K562 (cell line): ENCODE data around the gene ELF2. TPM values are rescaled to one million over a fixed set of nuclear protein-coding genes. Genes with fewer than 3 reads are reported as not detected.

Experiments
- BACH1 ChIP-seq: fragments of 200-800 bp; sonication (Bioruptor generic); IDR thresholded peaks from 2 replicates; pipeline ENCODE4 v1.6.1; 2016; ENCODE audit warnings: missing genetic modification characterization, missing compliant biosample characterization
- CHCHD3 ChIP-seq: fragments of 250-450 bp; sonication (Bioruptor Pico); IDR thresholded peaks from 2 replicates; pipeline ENCODE4 v2.1.2; 2022; ENCODE audit warnings: mild to moderate bottlenecking
- CTCFL ChIP-seq: IDR thresholded peaks from 2 replicates; pipeline ENCODE4 v1.6.1; 2011; ENCODE audit warnings: borderline replicate concordance, low read depth, mild to moderate bottlenecking, moderate library complexity, low read length; ENCODE audit not compliant: insufficient read depth, poor library complexity, severe bottlenecking
- ELK1 ChIP-seq: sonication (generic); formaldehyde crosslinking; IDR thresholded peaks from 2 replicates; pipeline ENCODE4 v1.8.1; 2022; ENCODE audit warnings: missing genetic modification reagents
- FIP1L1 ChIP-seq: fragments of 200-400 bp; formaldehyde crosslinking; IDR thresholded peaks from 2 replicates; pipeline ENCODE4 v1.6.1; 2018; ENCODE audit warnings: mild to moderate bottlenecking, low read depth, low read length; ENCODE audit not compliant: poor library complexity, severe bottlenecking
- MYC ChIP-seq, 2 experiments: fragments of 250-450 bp in 1 of 2; sonication (Bioruptor Pico) in 1 of 2; IDR thresholded peaks; 2 replicates each; pipeline versions ENCODE4 v1.5.1 to v1.6.1; 2012 to 2021; ENCODE audit warnings: low read depth in 2 of 2, borderline replicate concordance in 1 of 2, improper control_type of control experiment in 1 of 2, low read length in 1 of 2, mild to moderate bottlenecking in 1 of 2, moderate library complexity in 1 of 2
- NKRF ChIP-seq: fragments of 450-650 bp; IDR thresholded peaks from 2 replicates; pipeline ENCODE4 v1.6.1; 2016; ENCODE audit warnings: borderline replicate concordance
- POLR2G ChIP-seq: fragments of 200-400 bp; formaldehyde crosslinking; IDR thresholded peaks from 2 replicates; pipeline ENCODE4 v1.6.1; 2017; ENCODE audit warnings: low read depth, mild to moderate bottlenecking, antibody characterized with exemption, low read length, moderate library complexity
- SLC30A9 ChIP-seq: fragments of 250-450 bp; sonication (Bioruptor Pico); IDR thresholded peaks from 2 replicates; pipeline ENCODE4 v1.8.0; 2022; ENCODE audit warnings: mild to moderate bottlenecking, moderate library complexity
- SREBF2 ChIP-seq: sonication (generic); formaldehyde crosslinking; IDR thresholded peaks from 2 replicates; pipeline ENCODE4 v1.4.0; 2020; ENCODE audit warnings: mild to moderate bottlenecking, missing genetic modification reagents
- TBL1XR1 ChIP-seq, 2 experiments: IDR thresholded peaks; 2 replicates each; pipeline ENCODE4 v1.6.1; 2012; ENCODE audit warnings: improper control_type of control experiment in 2 of 2, low read length in 2 of 2, mild to moderate bottlenecking in 1 of 2
- U2AF1 ChIP-seq: fragments of 200-400 bp; formaldehyde crosslinking; optimal IDR thresholded peaks from 2 replicates; pipeline ENCODE3; 2017; ENCODE audit warnings: mild to moderate bottlenecking, low read depth, low read length, moderate library complexity
- ZNF175 ChIP-seq: fragments of 200-800 bp; sonication (Bioruptor generic); IDR thresholded peaks from 2 replicates; pipeline ENCODE4 v1.6.1; 2016; ENCODE audit warnings: low read depth, mild to moderate bottlenecking, missing genetic modification characterization, missing compliant biosample characterization
- ZNF184 ChIP-seq: sonication (generic); formaldehyde crosslinking; IDR thresholded peaks from 2 replicates; pipeline ENCODE4 v1.5.0; 2020; ENCODE audit warnings: missing genetic modification reagents
- ZNF766 ChIP-seq: fragments of 200-800 bp; sonication (Bioruptor generic); conservative IDR thresholded peaks from 2 replicates; pipeline ENCODE4 v1.6.1; 2016; ENCODE audit warnings: missing genetic modification characterization, missing compliant biosample characterization
- polyA plus RNA-seq, 8 experiments: library from polyadenylated mRNA; depleted of rRNA in 4 of 8; stranded (reverse) in 5 of 8; unstranded in 3 of 8; fragments of >200 nt; fragmentation: Nextera tagmentation in 2 of 8; fragmentation: Illumina TruSeq in 1 of 8; extraction: Ambion mirVana in 2 of 8; extraction: Trizol in 1 of 8; gene quantifications; 2 replicates each; pipeline versions ENCODE4 v1.2.1 to v1.2.3, GENCODE V29; 2011 to 2014; ENCODE audit warnings: inconsistent platforms in 1 of 8, missing spikeins in 1 of 8
- total RNA-seq, 7 experiments: library from RNA; depleted of rRNA in 6 of 7; stranded (reverse); fragments of >200 nt in 6 of 7; fragmentation: Illumina TruSeq in 2 of 7; extraction: Trizol in 2 of 7; gene quantifications; 2 replicates each; pipeline versions ENCODE4 v1.2.1 to v1.2.3, GENCODE V29; 2011 to 2021; ENCODE audit warnings: low replicate concordance in 1 of 7
- TF ChIP-seq, protein P1 (sequence below): fragments of 150-350 bp; IDR thresholded peaks from 2 replicates; pipeline ENCODE4 v1.6.1; 2014; ENCODE audit warnings: low read depth, mild to moderate bottlenecking, low read length, borderline replicate concordance

Gene ELF2
- total and polyA plus RNA-seq, 9 of the 15 experiments (the other 6 are each of a cell fraction or from before 2014, with no cell fraction given): 9.4 to 58.7 (median 41.6) TPM

DNA sequence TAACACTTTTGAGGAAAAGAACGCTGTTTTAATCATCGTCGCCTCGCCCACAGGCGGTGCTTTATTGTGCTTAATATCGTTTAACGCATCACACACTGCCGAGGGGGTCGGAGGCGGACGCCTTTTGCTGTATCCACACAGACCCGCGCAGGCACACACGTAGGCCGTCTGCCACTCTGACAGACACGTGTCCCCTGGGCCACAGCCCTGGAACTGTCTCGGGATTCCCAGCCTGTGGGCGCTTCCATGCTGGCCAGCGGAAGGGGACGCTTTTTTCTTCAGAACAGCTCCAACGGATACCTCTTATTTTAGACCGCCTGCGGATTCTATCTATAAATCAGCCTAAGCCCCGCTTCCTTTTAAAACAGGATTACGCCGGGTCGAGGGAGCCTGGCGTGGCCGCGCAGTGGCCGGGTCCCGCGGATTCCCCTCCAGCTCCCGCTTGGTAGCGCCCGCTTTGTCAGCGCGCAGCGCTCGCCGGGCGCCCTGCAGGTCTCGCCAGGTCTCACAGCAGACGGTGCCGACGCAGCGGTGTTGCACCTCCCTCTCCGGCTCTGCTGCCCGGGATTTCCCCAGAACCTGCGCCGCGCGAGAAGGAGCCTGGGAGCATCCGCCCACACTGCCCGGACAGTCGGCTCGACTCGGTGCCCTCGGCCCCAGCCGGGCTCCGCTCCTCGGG is 161.6 kb downstream of the ELF2 start, which contains the start of gene NOCT (continued):
- TF ChIP-seq TBL1XR1 (IDR thresholded peaks at IDR 0.05; ENCODE audit: low read length in 2 of 2): 0 out of 4 replicates have a peak, but pooled peaks of 1 of the 2 experiments have one; percentile 7
- TF ChIP-seq ELK1: no peak
- TF ChIP-seq ZNF184: no peak
- 0 out of 2 replicates have a peak, but pooled peaks have one; percentile 10 for TF ChIP-seq SREBF2
- peak; percentile 49 for TF ChIP-seq CTCFL
- no peak for TF ChIP-seq SLC30A9
- TF ChIP-seq CHCHD3: no peak; the same call in 1 of the 2 replicates
- TF ChIP-seq ZNF766 (CRISPR knock-in tag): no peak
- TF ChIP-seq ZNF175 (CRISPR knock-in tag): 0 out of 2 replicates have a peak, but pooled peaks have one; percentile 30
- TF ChIP-seq, protein P1, sequence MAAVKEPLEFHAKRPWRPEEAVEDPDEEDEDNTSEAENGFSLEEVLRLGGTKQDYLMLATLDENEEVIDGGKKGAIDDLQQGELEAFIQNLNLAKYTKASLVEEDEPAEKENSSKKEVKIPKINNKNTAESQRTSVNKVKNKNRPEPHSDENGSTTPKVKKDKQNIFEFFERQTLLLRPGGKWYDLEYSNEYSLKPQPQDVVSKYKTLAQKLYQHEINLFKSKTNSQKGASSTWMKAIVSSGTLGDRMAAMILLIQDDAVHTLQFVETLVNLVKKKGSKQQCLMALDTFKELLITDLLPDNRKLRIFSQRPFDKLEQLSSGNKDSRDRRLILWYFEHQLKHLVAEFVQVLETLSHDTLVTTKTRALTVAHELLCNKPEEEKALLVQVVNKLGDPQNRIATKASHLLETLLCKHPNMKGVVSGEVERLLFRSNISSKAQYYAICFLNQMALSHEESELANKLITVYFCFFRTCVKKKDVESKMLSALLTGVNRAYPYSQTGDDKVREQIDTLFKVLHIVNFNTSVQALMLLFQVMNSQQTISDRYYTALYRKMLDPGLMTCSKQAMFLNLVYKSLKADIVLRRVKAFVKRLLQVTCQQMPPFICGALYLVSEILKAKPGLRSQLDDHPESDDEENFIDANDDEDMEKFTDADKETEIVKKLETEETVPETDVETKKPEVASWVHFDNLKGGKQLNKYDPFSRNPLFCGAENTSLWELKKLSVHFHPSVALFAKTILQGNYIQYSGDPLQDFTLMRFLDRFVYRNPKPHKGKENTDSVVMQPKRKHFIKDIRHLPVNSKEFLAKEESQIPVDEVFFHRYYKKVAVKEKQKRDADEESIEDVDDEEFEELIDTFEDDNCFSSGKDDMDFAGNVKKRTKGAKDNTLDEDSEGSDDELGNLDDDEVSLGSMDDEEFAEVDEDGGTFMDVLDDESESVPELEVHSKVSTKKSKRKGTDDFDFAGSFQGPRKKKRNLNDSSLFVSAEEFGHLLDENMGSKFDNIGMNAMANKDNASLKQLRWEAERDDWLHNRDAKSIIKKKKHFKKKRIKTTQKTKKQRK: no peak
- TF ChIP-seq MYC (IDR thresholded peaks at IDR 0.05; ENCODE audit: low read depth, low read length): peak; percentile 91
- TF ChIP-seq MYC (CRISPR knock-in tag; IDR thresholded peaks at IDR 0.05; ENCODE audit: borderline replicate concordance, low read depth): peak; percentile 77
- peak; percentile 55 for TF ChIP-seq U2AF1
- TF ChIP-seq FIP1L1: no peak
- TF ChIP-seq NKRF: peak; percentile 95
- TF ChIP-seq POLR2G: peak; percentile 100
- no peak for TF ChIP-seq BACH1 (tag)
